GM18505 (cell line): Measurements from ENCODE around the gene KCND1.
A peak's percentile ranks its signal among the peaks of the same experiment; 100 is the strongest.

Source experiments
- ATAC-seq: cut with Tn5 transposase; IDR thresholded peaks from one replicate; pipeline ENCODE4 v1.9.1; 2021; ENCODE audit not compliant: unreplicated experiment
- POLR2A ChIP-seq: IDR thresholded peaks from 4 replicates; pipeline ENCODE4 v1.6.1; 2011; ENCODE audit warnings: borderline replicate concordance; ENCODE audit not compliant: insufficient read depth, insufficient read length; ENCODE audit errors: extremely low read depth

KCND1 gene

GRCh38 chrX:48938721-48939425 lies 32.8 kb downstream of the KCND1 start:
- TF ChIP-seq POLR2A, result no peak
- ATAC-seq, result peak; percentile 46

DNA sequence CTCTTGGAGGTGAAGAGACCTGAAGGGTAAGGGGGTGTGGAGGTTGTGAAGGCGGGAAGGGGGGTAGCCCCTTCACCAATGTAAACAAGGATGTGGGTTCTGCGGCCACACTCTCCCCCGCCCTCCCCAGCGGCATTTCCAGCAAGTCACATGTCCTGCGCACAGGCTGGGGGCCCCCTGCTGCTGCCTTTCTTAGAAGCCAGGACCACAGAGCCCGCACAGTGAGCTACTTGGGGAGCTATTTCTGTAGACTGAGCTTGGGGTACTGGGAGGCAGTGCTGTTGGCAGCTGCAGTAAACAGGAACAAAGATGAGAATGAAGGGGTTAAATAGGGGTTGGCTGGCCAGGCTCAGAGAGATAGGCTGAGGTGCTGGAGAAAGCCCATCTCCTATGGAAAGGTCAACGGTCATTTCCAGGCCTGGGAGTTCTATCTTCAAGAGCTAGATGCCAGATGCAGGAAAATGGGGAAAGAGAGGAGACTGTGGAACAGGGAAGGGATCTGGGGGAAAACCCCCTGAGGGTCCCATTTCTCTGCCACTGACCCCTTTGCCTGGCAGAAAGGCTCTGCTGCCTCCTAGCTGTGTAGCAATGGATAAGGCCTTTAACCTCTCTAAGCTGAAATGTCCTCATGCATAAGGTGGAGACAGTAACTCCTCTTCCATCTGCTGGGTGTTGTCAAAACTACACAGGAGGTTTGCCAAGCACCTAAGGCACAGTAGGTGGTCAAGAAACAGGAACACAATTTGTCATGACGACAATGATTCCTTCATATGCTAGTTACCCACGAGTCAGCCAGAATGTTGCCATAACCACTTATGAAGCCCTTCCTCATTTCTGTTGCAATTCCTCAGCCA lies 34.4 kb downstream of the KCND1 start:
- peak; percentile 36 for TF ChIP-seq POLR2A
- peak; percentile 64 for ATAC-seq

- ATAC-seq, result peak; percentile 0
- no peak for TF ChIP-seq POLR2A
These were observed 35.1 kb downstream of the KCND1 start for GRCh38 chrX:48936429-48937053.

- TF ChIP-seq POLR2A, result no peak
- ATAC-seq, result no peak
These were observed 36.4 kb downstream of the KCND1 start for GRCh38 chrX:48935301-48935670.

- ATAC-seq, result no peak
- TF ChIP-seq POLR2A, result no peak
These were observed 36.9 kb downstream of the KCND1 start for GRCh38 chrX:48934581-48935300.

- no peak for ATAC-seq
- no peak for TF ChIP-seq POLR2A
These were observed 37.9 kb downstream of the KCND1 start for GRCh38 chrX:48933757-48934156.

DNA sequence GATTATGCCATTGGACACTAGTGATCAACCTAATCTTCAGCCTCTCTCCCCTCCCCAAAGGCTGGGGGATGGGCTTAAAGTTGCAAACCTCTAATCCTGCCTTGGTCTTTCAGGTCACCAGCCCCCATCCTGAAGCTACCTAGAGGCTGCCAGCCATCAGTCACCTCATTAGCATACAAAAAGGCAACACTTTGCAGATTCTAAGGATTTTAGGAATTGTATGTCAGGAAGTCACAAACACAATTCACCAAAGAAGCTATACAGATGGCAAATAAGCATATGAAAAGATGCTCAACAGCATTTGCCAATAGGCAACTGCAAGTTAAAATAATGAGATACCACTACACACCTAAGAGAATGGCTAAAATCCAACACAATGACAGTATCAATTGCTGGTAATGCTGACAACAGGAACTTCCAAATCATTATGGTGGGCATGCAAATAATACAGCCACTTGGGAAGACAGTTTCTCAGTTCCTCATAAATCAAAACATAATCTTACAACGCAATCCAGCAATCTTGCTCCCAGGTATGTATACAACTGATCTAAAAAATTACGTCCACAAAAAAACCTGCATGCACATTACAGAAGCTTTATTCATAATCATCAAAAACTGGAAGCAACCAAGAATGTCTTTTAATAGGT lies 43.8 kb downstream of the KCND1 start:
- TF ChIP-seq POLR2A, result no peak
- ATAC-seq, result no peak

DNA sequence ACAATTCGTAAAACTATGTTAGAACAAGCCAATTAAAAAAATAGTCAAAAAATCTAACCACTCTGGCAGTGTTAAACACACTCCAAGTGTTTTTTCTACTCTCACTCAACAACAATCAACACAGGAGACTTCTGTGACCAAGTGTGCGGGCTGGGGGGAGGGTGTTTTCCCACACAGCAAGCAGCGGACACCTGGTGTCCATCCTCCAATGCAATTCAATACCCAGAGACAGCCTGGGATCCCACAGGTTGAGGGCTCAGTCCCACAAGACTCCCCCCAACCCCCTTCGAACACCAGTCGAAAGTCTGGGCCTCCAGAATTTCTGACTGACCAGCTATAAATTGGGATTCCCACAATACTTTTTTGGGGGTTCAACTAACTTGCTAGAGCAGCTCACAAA lies 44.5 kb downstream of the KCND1 start:
- no peak for ATAC-seq
- no peak for TF ChIP-seq POLR2A

DNA sequence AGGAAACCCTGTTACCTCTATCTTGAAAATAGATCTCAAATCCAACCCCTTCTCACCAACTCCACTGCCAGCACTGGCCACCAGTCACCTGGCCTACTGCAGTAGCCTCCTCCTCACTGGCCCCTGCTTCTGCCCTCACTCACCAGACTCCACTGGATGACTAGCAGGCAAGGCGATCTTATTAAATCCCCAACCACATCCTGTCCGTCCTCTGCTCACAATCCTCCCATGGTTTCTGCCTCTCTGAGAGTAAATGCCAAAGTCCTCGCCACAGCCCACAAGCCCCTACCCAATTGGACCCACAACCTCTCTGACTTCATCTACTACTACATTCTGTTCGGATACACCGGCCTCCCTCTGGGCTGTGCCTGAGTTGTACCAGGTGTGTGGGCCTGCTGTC lies 47.4 kb downstream of the KCND1 start:
- TF ChIP-seq POLR2A, result no peak
- no peak for ATAC-seq

DNA sequence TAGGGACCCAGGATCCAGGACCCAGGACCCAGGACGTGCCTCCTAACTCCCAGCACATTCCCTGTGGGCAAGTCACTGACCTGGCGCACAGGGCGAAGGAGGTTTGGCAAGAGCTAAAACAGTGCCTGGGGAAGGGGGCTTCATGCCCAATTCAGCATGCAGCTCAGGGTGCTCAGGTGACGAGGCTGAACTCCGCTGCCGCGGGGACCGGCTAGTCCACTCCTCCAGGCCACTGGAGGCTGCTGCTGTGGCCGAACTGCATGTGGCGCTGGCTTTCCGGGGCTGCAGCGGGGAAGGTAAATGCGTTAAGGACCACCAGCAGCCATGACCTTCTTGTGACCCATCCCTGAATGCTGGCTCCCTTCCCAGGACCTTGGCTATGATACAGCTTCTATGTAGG lies 47.9 kb downstream of the KCND1 start:
- no peak for ATAC-seq
- TF ChIP-seq POLR2A, result no peak

- TF ChIP-seq POLR2A, result no peak
- ATAC-seq, result no peak
These were observed 50.9 kb downstream of the KCND1 start for GRCh38 chrX:48920718-48921104.

DNA sequence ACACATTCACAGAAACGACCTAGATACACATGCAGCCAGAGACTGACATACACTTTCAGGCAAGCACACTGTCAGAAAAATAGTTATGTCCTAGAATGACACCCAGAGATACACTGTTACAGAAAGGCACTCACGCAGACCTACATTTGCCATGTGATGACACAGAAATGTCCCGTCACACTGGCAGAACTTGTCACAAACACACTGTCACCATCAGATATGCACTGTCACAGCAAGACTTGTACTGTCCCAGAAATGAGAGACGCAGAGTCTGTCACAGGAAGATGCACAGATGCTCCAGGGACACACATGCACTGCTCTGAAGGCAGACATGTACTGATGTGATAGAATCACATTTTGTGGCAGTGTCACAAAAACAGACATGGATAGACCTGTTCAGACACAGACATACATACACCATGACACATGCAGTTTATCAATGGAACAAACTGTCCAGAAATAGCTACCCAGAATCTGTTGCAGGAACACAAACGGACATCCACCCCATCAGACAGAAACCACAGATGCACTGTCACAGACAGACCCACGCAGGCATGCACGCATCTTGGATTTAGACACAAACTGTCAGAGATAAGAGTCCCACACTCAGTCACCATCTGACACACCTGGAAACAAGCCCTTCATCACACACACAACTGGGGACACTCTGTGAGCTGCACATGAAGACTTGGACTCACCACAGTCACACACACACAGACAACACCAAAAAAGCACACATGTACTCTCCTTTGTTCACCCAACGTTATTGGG lies 51.5 kb downstream of the KCND1 start:
- TF ChIP-seq POLR2A, result peak; percentile 32
- ATAC-seq, result no peak
